ENCODE measurements around the gene ABHD14A. TPM values are rescaled to one million over a fixed set of nuclear protein-coding genes. Genes with fewer than 3 reads are reported as not detected.

The ABHD14A gene
- total and polyA plus RNA-seq, 2 of the 13 experiments (the other 11 are each of a cell fraction or from before 2014, with no cell fraction given), result 29.5 to 46.9 TPM

DNA sequence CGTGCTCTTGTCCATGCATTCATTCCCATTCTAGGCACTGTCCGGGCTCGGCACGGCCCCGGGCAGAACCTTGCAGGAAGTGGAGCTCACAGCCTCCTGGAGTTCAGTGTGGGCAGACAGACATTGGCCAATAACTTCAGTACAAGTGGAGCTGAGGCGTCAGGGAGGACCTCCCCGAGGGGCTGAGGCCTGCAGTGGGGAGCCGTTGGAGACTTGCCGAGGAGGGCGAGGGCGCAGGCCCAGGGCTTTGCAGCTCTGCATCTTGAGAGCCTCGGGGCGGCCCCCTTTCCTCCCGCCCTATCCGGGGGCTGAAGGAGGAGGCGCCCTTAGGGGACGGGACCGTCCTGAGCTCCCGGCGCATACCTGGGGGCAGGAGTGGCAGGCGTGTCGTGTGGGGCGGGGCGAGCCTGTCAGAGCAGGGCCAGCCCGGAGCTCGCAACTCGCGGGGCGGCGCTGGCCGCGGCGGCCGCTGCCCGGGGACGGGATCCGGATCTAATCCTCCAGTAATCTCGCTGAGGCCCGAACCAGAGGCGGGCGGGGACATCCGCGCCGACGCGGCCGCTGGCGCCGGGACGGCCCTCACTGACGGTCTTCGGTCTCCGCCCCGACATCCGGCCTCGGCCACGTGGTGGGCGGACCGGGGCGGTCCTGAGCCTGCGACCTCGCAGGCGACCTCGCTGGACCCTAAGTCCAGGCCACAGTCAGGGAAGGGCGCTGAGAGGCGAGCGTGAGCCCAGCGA lies 8.1 kb downstream of the ABHD14A start, which contains the start of gene ACY1 (continued):
- TF ChIP-seq HNF4G (IDR thresholded peaks at IDR 0.05; ENCODE audit: borderline replicate concordance, low read depth, low read length) (peak; percentile 82), HNF4G (CRISPR knock-in tag; IDR thresholded peaks at IDR 0.05; ENCODE audit: borderline replicate concordance, low read depth) (peak; percentile 86; the same call in 1 of the 2 replicates), ATF7-NPFF (CRISPR knock-in tag; IDR thresholded peaks at IDR 0.05; ENCODE audit: low read depth) (peak; percentile 82), NR2F1 (CRISPR knock-in tag; IDR thresholded peaks at IDR 0.05) (peak; percentile 90 to 92), RFX1 (IDR thresholded peaks at IDR 0.05) (no peak), ZNF660 (CRISPR knock-in tag; IDR thresholded peaks at IDR 0.05; ENCODE audit: borderline replicate concordance, low read depth) (no peak), GPN1 (CRISPR knock-in tag; IDR thresholded peaks at IDR 0.05; ENCODE audit: borderline replicate concordance) (no peak), ZNF7 (CRISPR knock-in tag; IDR thresholded peaks at IDR 0.05) (no peak), PCBP1 (IDR thresholded peaks at IDR 0.05; ENCODE audit: borderline replicate concordance, low read depth, low read length) (no peak), ARID2 (CRISPR knock-in tag; IDR thresholded peaks at IDR 0.05; ENCODE audit: borderline replicate concordance) (no peak; the same call in none of the 2 replicates), STAT5B (CRISPR knock-in tag; IDR thresholded peaks at IDR 0.05) (no peak), HOXA9 (CRISPR knock-in tag; IDR thresholded peaks at IDR 0.05; ENCODE audit: borderline replicate concordance) (no peak), KMT2B (CRISPR knock-in tag; IDR thresholded peaks at IDR 0.05) (peak; percentile 57), ATM (IDR thresholded peaks at IDR 0.05; ENCODE audit: borderline replicate concordance) (no peak), NPAS2 (CRISPR knock-in tag; IDR thresholded peaks at IDR 0.05; ENCODE audit: borderline replicate concordance) (no peak), NFYC (CRISPR knock-in tag; IDR thresholded peaks at IDR 0.05) (peak; percentile 47), HES4 (CRISPR knock-in tag; IDR thresholded peaks at IDR 0.05; ENCODE audit: borderline replicate concordance) (no peak), ZNF788 (CRISPR knock-in tag; IDR thresholded peaks at IDR 0.05; ENCODE audit: borderline replicate concordance) (peak; percentile 97; the same call in 1 of the 2 replicates)
- TF ChIP-seq, protein P1, sequence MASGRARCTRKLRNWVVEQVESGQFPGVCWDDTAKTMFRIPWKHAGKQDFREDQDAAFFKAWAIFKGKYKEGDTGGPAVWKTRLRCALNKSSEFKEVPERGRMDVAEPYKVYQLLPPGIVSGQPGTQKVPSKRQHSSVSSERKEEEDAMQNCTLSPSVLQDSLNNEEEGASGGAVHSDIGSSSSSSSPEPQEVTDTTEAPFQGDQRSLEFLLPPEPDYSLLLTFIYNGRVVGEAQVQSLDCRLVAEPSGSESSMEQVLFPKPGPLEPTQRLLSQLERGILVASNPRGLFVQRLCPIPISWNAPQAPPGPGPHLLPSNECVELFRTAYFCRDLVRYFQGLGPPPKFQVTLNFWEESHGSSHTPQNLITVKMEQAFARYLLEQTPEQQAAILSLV (CRISPR knock-in tag; IDR thresholded peaks at IDR 0.05; ENCODE audit: borderline replicate concordance), result no peak; the same call in none of the 2 replicates
- TF ChIP-seq, protein P2, sequence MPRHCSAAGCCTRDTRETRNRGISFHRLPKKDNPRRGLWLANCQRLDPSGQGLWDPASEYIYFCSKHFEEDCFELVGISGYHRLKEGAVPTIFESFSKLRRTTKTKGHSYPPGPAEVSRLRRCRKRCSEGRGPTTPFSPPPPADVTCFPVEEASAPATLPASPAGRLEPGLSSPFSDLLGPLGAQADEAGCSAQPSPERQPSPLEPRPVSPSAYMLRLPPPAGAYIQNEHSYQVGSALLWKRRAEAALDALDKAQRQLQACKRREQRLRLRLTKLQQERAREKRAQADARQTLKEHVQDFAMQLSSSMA (CRISPR knock-in tag; IDR thresholded peaks at IDR 0.05), result peak; percentile 80; the same call in 1 of the 2 replicates
- TF ChIP-seq, protein P3, sequence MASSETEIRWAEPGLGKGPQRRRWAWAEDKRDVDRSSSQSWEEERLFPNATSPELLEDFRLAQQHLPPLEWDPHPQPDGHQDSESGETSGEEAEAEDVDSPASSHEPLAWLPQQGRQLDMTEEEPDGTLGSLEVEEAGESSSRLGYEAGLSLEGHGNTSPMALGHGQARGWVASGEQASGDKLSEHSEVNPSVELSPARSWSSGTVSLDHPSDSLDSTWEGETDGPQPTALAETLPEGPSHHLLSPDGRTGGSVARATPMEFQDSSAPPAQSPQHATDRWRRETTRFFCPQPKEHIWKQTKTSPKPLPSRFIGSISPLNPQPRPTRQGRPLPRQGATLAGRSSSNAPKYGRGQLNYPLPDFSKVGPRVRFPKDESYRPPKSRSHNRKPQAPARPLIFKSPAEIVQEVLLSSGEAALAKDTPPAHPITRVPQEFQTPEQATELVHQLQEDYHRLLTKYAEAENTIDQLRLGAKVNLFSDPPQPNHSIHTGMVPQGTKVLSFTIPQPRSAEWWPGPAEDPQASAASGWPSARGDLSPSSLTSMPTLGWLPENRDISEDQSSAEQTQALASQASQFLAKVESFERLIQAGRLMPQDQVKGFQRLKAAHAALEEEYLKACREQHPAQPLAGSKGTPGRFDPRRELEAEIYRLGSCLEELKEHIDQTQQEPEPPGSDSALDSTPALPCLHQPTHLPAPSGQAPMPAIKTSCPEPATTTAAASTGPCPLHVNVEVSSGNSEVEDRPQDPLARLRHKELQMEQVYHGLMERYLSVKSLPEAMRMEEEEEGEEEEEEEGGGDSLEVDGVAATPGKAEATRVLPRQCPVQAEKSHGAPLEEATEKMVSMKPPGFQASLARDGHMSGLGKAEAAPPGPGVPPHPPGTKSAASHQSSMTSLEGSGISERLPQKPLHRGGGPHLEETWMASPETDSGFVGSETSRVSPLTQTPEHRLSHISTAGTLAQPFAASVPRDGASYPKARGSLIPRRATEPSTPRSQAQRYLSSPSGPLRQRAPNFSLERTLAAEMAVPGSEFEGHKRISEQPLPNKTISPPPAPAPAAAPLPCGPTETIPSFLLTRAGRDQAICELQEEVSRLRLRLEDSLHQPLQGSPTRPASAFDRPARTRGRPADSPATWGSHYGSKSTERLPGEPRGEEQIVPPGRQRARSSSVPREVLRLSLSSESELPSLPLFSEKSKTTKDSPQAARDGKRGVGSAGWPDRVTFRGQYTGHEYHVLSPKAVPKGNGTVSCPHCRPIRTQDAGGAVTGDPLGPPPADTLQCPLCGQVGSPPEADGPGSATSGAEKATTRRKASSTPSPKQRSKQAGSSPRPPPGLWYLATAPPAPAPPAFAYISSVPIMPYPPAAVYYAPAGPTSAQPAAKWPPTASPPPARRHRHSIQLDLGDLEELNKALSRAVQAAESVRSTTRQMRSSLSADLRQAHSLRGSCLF (CRISPR knock-in tag; IDR thresholded peaks at IDR 0.05; ENCODE audit: borderline replicate concordance), result peak; percentile 79; the same call in 1 of the 2 replicates

Measured in HepG2 (cell line).